RWPE2 (cell line): ENCODE data around the gene GLB1L.

ENCODE experiments used
- ATAC-seq: fragments of 200-7000 bp; cut with Tn5 transposase; 3 replicates; pipeline ENCODE4 v1.9.1; 2021; ENCODE audit warnings: low read depth
- DNase-seq: peaks from one replicate; pipeline ENCODE4 v3.0.0-alpha.2; 2020; ENCODE audit warnings: low spot score
- H3K27ac ChIP-seq: fragments of 450-650 bp; 2 replicates; pipeline ENCODE4 v1.5.1; 2017; ENCODE audit warnings: mild to moderate bottlenecking; ENCODE audit not compliant: poor library complexity, severe bottlenecking
- H3K27me3 ChIP-seq: fragments of 250-450 bp; sonication (Bioruptor Pico); 2 replicates; pipeline ENCODE4 v1.5.1; 2021; ENCODE audit warnings: mild to moderate bottlenecking, moderate library complexity; ENCODE audit not compliant: insufficient read depth, poor library complexity, severe bottlenecking
- H3K36me3 ChIP-seq: fragments of 250-450 bp; sonication (Bioruptor Pico); 2 replicates; pipeline ENCODE4 v1.5.1; 2020; ENCODE audit warnings: low read depth, mild to moderate bottlenecking, moderate library complexity
- H3K4me1 ChIP-seq: fragments of 250-450 bp; sonication (Bioruptor Pico); 2 replicates; pipeline ENCODE4 v1.5.1; 2021; ENCODE audit warnings: mild to moderate bottlenecking, moderate library complexity; ENCODE audit not compliant: insufficient read depth, poor library complexity, severe bottlenecking
- H3K4me3 ChIP-seq: fragments of 250-450 bp; sonication (Bioruptor Pico); 2 replicates; pipeline ENCODE4 v1.5.1; 2021; ENCODE audit warnings: mild to moderate bottlenecking, moderate library complexity; ENCODE audit not compliant: severe bottlenecking
- H3K9me3 ChIP-seq: fragments of 250-450 bp; sonication (Bioruptor Pico); 2 replicates; pipeline ENCODE4 v1.5.1; 2021; ENCODE audit warnings: mild to moderate bottlenecking, moderate library complexity; ENCODE audit not compliant: severe bottlenecking
- TF ChIP-seq, protein P1 (sequence below): fragments of 450-650 bp; IDR thresholded peaks from one replicate; pipeline ENCODE4 v1.5.1; 2017; ENCODE audit warnings: mild to moderate bottlenecking, moderate library complexity; ENCODE audit not compliant: poor library complexity, severe bottlenecking

The GLB1L gene

GRCh38 chr2:219253753-219254589 lies 8.7 kb upstream of the GLB1L start, which contains the start of gene TUBA4A:
TSS of gene TUBA4A (minus strand) at chr2:219253918. CDS start at chr2:219253858, 60 bp downstream.
- Histone ChIP-seq H3K27ac (peak within 1 kb of the TSS; percentile 97), H3K36me3 (peaks cover 25% of the 10 kb centered on the region), H3K27me3 (no peaks in the 10 kb centered on the region), H3K4me3 (peak within 1 kb of the TSS; percentile 67), H3K4me1 (peaks cover 32% of the 10 kb centered on the region), H3K9me3 (no peaks in the 10 kb centered on the region)
- TF ChIP-seq, protein P1, sequence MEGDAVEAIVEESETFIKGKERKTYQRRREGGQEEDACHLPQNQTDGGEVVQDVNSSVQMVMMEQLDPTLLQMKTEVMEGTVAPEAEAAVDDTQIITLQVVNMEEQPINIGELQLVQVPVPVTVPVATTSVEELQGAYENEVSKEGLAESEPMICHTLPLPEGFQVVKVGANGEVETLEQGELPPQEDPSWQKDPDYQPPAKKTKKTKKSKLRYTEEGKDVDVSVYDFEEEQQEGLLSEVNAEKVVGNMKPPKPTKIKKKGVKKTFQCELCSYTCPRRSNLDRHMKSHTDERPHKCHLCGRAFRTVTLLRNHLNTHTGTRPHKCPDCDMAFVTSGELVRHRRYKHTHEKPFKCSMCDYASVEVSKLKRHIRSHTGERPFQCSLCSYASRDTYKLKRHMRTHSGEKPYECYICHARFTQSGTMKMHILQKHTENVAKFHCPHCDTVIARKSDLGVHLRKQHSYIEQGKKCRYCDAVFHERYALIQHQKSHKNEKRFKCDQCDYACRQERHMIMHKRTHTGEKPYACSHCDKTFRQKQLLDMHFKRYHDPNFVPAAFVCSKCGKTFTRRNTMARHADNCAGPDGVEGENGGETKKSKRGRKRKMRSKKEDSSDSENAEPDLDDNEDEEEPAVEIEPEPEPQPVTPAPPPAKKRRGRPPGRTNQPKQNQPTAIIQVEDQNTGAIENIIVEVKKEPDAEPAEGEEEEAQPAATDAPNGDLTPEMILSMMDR: no peak
- ATAC-seq (peak; percentile 50), DNase-seq (peak; percentile 83)

- DNase-seq: peak; percentile 64
- ATAC-seq: peak; percentile 33
- Histone ChIP-seq H3K27ac (peak within 1 kb of the TSS; percentile 97), H3K9me3 (no peaks in the 10 kb centered on the region), H3K27me3 (no peaks in the 10 kb centered on the region), H3K4me3 (peak within 1 kb of the TSS; percentile 67), H3K36me3 (peaks cover 29% of the 10 kb centered on the region), H3K4me1 (peaks cover 40% of the 10 kb centered on the region)
- TF ChIP-seq, protein P1: no peak
These were observed 7.9 kb upstream of the GLB1L start, which contains the start of gene TUBA4B for GRCh38 chr2:219252900-219253752. TSS of gene TUBA4B (plus strand) at chr2:219253243. CDS start at chr2:219253408, 165 bp downstream.

DNA sequence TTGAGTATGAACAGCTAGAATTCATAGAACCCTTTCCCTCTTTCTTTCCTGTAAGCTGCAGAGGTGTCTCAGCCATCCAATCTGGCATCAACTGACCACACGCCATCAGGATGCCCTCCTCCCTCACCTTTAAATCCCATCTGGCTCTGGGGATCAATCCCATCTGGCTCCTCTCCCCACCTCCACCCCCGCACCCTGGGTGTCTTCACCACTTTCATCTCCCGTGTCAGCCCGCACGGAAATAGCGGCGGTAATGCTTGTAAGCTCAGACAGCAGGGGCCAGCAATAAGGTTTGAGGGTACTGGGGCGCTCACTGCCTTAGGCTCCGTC lies 7.3 kb upstream of the GLB1L start:
- ATAC-seq (no peak), DNase-seq (no peak)
- Histone ChIP-seq H3K4me1 (peaks cover 43% of the 10 kb centered on the region), H3K9me3 (no peaks in the 10 kb centered on the region), H3K27me3 (no peaks in the 10 kb centered on the region), H3K4me3 (peak overlapping the region; percentile 67), H3K36me3 (peaks cover 35% of the 10 kb centered on the region), H3K27ac (peak overlapping the region; percentile 97)
- TF ChIP-seq, protein P1: no peak

DNA sequence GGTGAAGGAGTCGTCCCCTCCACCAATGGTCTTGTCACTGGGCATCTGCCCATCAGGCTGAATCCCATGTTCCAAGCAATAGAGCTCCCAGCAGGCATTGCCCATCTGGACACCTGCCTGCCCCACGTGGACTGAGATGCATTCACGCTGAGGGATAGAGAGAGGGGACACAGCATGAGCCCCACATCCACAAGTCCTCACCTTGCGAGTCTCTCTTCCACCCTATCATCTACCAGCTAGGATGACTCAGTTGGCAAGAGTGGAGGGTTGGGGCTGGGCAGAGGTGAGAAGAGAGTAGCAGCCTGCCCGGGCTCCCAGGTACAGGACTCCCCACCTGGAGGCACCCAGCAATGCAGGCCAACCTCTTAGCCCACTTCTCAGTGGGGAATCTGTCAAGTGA lies 6.8 kb upstream of the GLB1L start:
- Histone ChIP-seq H3K4me3 (peak overlapping the region; percentile 67), H3K27me3 (no peaks in the 10 kb centered on the region), H3K4me1 (peaks cover 43% of the 10 kb centered on the region), H3K36me3 (peaks cover 39% of the 10 kb centered on the region), H3K27ac (peak overlapping the region; percentile 97), H3K9me3 (no peaks in the 10 kb centered on the region)
- ATAC-seq: peak; percentile 12; the same call in 2 of the 3 replicates
- TF ChIP-seq, protein P1: no peak
- DNase-seq: peak; percentile 69
